ENCODE measurements around the gene YBX2.

- TF ChIP-seq CTCF (optimal IDR thresholded peaks at IDR 0.05 in 1 of 3, IDR thresholded peaks at IDR 0.05 in 1 of 3, conservative IDR thresholded peaks at IDR 0.05 in 1 of 3; ENCODE audit: extremely low read depth in 1 of 3, insufficient read depth in 2 of 3, low read length in 3 of 3), result no peak
- TF ChIP-seq EZH2 (IDR thresholded peaks at IDR 0.05; ENCODE audit: low read length), result no peak
Observed at GRCh38 chr17:7327056-7327455, 32.6 kb upstream of the YBX2 start.
